Measurements from ENCODE around the gene WNT7A. TPM values are rescaled to one million over a fixed set of nuclear protein-coding genes. Genes with fewer than 3 reads are reported as not detected.
A peak's percentile ranks its signal among the peaks of the same experiment; 100 is the strongest.

The WNT7A gene
- total RNA-seq, 1 donor from 2014 or later, result not detected

DNA sequence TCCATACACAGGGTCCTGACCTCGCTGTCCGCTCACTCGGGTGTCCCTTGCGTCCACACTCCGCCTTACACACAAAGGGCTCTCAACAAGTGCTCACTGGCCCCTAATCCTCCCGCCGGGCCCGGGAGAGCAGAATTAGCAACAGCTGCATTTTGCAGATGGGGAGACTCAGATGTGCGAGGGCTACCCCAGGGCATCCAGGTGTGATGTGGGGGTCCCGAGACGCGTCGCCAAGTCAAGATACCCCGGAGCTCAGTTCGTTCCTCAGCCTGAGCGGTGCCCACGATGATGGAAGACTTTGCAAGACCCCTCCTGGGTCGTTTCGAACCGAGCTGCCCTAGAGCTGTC is 14.9 kb upstream of the WNT7A start:
- Mint-ChIP-seq H3K36me3 (ENCODE audit: unreplicated experiment) (peaks cover 7% of the 10 kb centered on the region), H3K27ac (ENCODE audit: unreplicated experiment) (no peak overlapping the region), H3K4me3 (ENCODE audit: unreplicated experiment) (peak overlapping the region; percentile 92), H3K4me1 (ENCODE audit: low read depth, unreplicated experiment) (peaks cover 2% of the 10 kb centered on the region), H3K27me3 (ENCODE audit: unreplicated experiment) (peaks cover 4% of the 10 kb centered on the region), H3K9me3 (ENCODE audit: unreplicated experiment) (peaks cover 13% of the 10 kb centered on the region)
- TF ChIP-seq, protein P1, sequence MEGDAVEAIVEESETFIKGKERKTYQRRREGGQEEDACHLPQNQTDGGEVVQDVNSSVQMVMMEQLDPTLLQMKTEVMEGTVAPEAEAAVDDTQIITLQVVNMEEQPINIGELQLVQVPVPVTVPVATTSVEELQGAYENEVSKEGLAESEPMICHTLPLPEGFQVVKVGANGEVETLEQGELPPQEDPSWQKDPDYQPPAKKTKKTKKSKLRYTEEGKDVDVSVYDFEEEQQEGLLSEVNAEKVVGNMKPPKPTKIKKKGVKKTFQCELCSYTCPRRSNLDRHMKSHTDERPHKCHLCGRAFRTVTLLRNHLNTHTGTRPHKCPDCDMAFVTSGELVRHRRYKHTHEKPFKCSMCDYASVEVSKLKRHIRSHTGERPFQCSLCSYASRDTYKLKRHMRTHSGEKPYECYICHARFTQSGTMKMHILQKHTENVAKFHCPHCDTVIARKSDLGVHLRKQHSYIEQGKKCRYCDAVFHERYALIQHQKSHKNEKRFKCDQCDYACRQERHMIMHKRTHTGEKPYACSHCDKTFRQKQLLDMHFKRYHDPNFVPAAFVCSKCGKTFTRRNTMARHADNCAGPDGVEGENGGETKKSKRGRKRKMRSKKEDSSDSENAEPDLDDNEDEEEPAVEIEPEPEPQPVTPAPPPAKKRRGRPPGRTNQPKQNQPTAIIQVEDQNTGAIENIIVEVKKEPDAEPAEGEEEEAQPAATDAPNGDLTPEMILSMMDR (IDR thresholded peaks at IDR 0.05; ENCODE audit: partially characterized antibody, unreplicated experiment), result no peak
- no peak for DNase-seq

DNA sequence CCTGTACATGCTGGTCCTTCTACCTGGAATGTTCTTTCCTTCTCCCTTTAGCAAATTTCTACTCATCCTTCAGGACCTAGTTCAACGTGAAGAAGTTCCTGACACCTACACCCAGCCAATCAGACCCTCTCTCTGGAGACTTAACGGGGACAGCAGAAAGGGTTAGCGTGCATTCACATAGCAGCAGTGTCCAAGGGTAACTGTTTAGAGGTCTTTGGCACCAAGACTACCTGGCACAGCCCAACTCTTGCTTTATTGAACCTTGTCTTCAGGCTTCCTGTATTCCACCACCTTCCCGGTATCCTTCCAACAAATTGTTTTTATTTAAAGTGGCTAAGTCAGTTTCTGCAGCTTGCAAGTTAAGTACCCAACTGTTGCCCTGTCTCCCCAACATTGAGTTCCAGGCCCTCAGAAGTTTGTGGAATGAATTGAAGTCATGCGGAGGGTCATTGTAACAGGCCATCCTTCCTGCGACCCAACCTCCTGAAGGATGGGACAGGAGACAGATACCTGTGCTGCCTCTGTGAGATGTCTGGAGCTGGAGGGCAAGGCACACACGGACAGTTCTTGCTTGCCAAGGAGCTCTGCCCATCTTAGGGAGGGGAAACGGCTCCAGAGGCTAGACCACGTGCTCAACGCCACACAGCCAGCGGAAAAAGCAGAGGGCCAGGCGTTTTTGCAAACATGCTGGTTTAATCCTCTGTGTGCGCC is 14.4 kb upstream of the WNT7A start:
- H3K4me1 Mint-ChIP-seq (ENCODE audit: low read depth, unreplicated experiment), result peaks cover 2% of the 10 kb centered on the region
- DNase-seq, result no peak
- peaks cover 2% of the 10 kb centered on the region for H3K36me3 Mint-ChIP-seq (ENCODE audit: unreplicated experiment)
- no peak overlapping the region for H3K27ac Mint-ChIP-seq (ENCODE audit: unreplicated experiment)
- TF ChIP-seq, protein P1 (IDR thresholded peaks at IDR 0.05; ENCODE audit: partially characterized antibody, unreplicated experiment), result no peak
- H3K27me3 Mint-ChIP-seq (ENCODE audit: unreplicated experiment), result peaks cover 4% of the 10 kb centered on the region
- H3K4me3 Mint-ChIP-seq (ENCODE audit: unreplicated experiment), result peak overlapping the region; percentile 92
- peaks cover 11% of the 10 kb centered on the region for H3K9me3 Mint-ChIP-seq (ENCODE audit: unreplicated experiment)

DNA sequence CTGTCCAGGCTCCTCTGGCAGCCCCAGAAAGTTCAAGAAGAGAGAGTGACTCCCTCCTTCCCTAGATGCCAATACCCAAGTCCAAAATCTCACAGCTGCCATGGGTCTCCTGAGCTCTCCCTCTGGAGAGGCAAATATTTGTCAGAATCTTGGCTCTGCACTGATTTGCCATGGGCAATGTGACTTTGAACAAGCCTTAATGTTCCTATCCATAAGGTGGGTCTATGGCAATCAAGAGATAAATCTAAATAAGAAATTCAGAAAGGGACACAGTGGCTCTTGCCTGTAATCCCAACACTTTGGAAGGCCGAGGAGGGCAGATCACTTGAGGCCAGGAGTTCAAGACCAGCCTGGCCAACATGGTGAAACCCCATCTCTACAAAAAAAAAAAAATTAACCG is 12.4 kb upstream of the WNT7A start:
- H3K27ac Mint-ChIP-seq (ENCODE audit: unreplicated experiment), result no peak overlapping the region
- peaks cover 9% of the 10 kb centered on the region for H3K9me3 Mint-ChIP-seq (ENCODE audit: unreplicated experiment)
- H3K27me3 Mint-ChIP-seq (ENCODE audit: unreplicated experiment), result peaks cover 6% of the 10 kb centered on the region
- no peak for DNase-seq
- no peak overlapping the region for H3K4me3 Mint-ChIP-seq (ENCODE audit: unreplicated experiment)
- H3K36me3 Mint-ChIP-seq (ENCODE audit: unreplicated experiment), result no peaks in the 10 kb centered on the region
- TF ChIP-seq, protein P1 (IDR thresholded peaks at IDR 0.05; ENCODE audit: partially characterized antibody, unreplicated experiment), result no peak
- H3K4me1 Mint-ChIP-seq (ENCODE audit: low read depth, unreplicated experiment), result peaks cover 2% of the 10 kb centered on the region

DNA sequence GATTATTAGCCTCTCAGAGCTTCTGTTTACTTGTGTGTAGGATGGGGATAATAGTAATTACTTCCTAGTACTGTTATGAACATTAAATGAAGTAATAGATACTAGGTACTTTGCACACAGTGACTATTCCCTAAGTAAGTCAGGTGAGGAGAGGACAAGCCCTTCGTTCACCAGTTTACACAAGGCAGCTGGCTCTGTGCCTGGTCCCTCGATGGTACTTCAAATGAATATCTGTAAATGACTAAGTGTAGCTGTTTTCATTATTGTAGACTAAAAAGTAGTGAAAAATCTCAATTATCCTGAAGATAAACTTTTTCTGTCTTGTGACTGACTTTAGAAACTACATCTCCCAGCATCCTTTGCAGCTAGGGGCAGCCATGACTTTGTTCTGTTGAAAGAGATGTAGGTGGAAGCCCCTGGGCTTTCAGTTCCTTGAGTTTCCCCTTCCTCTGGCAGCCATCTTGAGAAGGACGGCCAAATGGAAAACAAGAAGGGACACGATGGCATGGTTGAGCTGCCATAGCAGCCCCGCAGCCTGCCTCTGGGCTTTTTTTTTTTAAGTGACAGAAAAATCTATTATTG is 11.7 kb upstream of the WNT7A start:
- DNase-seq, result no peak
- peaks cover 7% of the 10 kb centered on the region for H3K27me3 Mint-ChIP-seq (ENCODE audit: unreplicated experiment)
- TF ChIP-seq, protein P1 (IDR thresholded peaks at IDR 0.05; ENCODE audit: partially characterized antibody, unreplicated experiment), result no peak

DNA sequence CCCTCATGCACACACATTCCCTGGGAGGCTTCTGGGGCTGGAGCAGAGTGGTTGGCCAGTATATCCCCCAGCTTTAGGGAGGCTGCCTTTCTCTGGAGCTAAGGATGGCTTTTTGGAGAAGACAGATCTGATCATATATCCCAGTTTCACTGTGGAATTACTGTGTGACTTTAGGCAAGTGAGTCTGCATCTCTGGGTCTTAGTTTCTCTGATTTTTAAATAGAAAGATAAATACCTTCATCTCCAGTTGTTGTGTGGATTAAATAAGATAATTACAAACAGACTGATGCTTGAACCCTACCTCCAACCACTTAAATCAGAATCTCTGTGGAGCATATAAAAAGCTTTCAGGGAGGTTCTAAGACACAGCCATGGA is 11.1 kb upstream of the WNT7A start:
- no peak for DNase-seq
- no peak overlapping the region for H3K27ac Mint-ChIP-seq (ENCODE audit: unreplicated experiment)
- H3K9me3 Mint-ChIP-seq (ENCODE audit: unreplicated experiment), result peaks cover 9% of the 10 kb centered on the region
- H3K36me3 Mint-ChIP-seq (ENCODE audit: unreplicated experiment), result no peaks in the 10 kb centered on the region
- TF ChIP-seq, protein P1 (IDR thresholded peaks at IDR 0.05; ENCODE audit: partially characterized antibody, unreplicated experiment), result no peak
- H3K27me3 Mint-ChIP-seq (ENCODE audit: unreplicated experiment), result peaks cover 7% of the 10 kb centered on the region
- H3K4me3 Mint-ChIP-seq (ENCODE audit: unreplicated experiment), result no peak overlapping the region
- no peaks in the 10 kb centered on the region for H3K4me1 Mint-ChIP-seq (ENCODE audit: low read depth, unreplicated experiment)

More for the DNA sequence above, 11.7 kb upstream of the WNT7A start:
- Mint-ChIP-seq H3K4me1 (ENCODE audit: low read depth, unreplicated experiment) (peaks cover 2% of the 10 kb centered on the region), H3K27ac (ENCODE audit: unreplicated experiment) (no peak overlapping the region), H3K9me3 (ENCODE audit: unreplicated experiment) (peaks cover 9% of the 10 kb centered on the region), H3K36me3 (ENCODE audit: unreplicated experiment) (no peaks in the 10 kb centered on the region), H3K4me3 (ENCODE audit: unreplicated experiment) (no peak overlapping the region)
